Osteocyte (in vitro differentiated cells): ENCODE results near the gene TSSK3. TPM values are rescaled to one million over a fixed set of nuclear protein-coding genes. Genes with fewer than 3 reads are reported as not detected.

Experiments used
- DNase-seq: peaks from one replicate; pipeline ENCODE4 v3.0.0; 2021; ENCODE audit warnings: mixed read lengths; ENCODE audit not compliant: unreplicated experiment; ENCODE audit errors: extremely low spot score
- H3K27ac Mint-ChIP-seq: one replicate; pipeline ENCODE4 v1.8.0; 2021; ENCODE audit warnings: mild to moderate bottlenecking, mixed read lengths; ENCODE audit not compliant: unreplicated experiment
- H3K27me3 Mint-ChIP-seq: one replicate; pipeline ENCODE4 v1.8.0; 2021; ENCODE audit warnings: mixed read lengths; ENCODE audit not compliant: unreplicated experiment
- H3K36me3 Mint-ChIP-seq: one replicate; pipeline ENCODE4 v1.8.0; 2021; ENCODE audit warnings: mixed read lengths; ENCODE audit not compliant: unreplicated experiment
- H3K4me1 Mint-ChIP-seq: one replicate; pipeline ENCODE4 v1.8.0; 2021; ENCODE audit warnings: mixed read lengths; ENCODE audit not compliant: unreplicated experiment
- H3K4me3 Mint-ChIP-seq: one replicate; pipeline ENCODE4 v1.8.0; 2021; ENCODE audit warnings: mild to moderate bottlenecking, moderate library complexity, mixed read lengths; ENCODE audit not compliant: unreplicated experiment
- H3K9me3 Mint-ChIP-seq: one replicate; pipeline ENCODE4 v1.8.0; 2021; ENCODE audit warnings: mixed read lengths; ENCODE audit not compliant: unreplicated experiment
- total RNA-seq: library from RNA; stranded (reverse); gene quantifications from 2 replicates; pipeline ENCODE4 v1.2.1, GENCODE V29; 2021
- TF ChIP-seq, protein P1 (sequence below): fragments of 200-600 bp; sonication (generic); IDR thresholded peaks from 2 replicates; pipeline ENCODE4 v1.5.0; 2021; ENCODE audit warnings: antibody characterized with exemption, mild to moderate bottlenecking, moderate library complexity

Gene TSSK3
- total RNA-seq, 1 donor from 2014 or later: 3.5 TPM

DNA sequence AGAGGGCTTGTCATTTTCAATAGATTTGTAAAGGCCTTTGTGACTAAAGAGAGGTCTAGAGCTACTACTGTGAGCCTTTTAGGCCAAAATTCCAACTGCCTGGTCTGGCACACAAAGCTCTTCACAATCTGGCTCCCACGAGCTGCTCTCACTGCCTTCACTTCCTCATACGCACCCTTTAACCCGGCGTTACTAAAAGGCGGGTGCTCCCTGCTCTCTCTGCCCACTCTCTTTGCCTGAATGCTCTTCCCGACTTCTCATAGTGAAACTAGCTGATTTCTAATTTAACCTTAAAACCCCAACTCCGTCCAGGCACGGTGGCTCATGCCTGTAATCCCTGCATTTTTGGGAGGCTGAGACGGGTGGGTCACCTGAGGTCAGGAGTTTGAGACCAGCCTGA, 17.7 kb downstream of the TSSK3 start:
- no peak overlapping the region for H3K27ac Mint-ChIP-seq
- H3K4me1 Mint-ChIP-seq: no peaks in the 10 kb centered on the region
- peaks cover 52% of the 10 kb centered on the region for H3K36me3 Mint-ChIP-seq
- H3K9me3 Mint-ChIP-seq: no peaks in the 10 kb centered on the region
- DNase-seq: no peak
- TF ChIP-seq, protein P1, sequence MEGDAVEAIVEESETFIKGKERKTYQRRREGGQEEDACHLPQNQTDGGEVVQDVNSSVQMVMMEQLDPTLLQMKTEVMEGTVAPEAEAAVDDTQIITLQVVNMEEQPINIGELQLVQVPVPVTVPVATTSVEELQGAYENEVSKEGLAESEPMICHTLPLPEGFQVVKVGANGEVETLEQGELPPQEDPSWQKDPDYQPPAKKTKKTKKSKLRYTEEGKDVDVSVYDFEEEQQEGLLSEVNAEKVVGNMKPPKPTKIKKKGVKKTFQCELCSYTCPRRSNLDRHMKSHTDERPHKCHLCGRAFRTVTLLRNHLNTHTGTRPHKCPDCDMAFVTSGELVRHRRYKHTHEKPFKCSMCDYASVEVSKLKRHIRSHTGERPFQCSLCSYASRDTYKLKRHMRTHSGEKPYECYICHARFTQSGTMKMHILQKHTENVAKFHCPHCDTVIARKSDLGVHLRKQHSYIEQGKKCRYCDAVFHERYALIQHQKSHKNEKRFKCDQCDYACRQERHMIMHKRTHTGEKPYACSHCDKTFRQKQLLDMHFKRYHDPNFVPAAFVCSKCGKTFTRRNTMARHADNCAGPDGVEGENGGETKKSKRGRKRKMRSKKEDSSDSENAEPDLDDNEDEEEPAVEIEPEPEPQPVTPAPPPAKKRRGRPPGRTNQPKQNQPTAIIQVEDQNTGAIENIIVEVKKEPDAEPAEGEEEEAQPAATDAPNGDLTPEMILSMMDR: no peak
- no peaks in the 10 kb centered on the region for H3K27me3 Mint-ChIP-seq
- no peak overlapping the region for H3K4me3 Mint-ChIP-seq

DNA sequence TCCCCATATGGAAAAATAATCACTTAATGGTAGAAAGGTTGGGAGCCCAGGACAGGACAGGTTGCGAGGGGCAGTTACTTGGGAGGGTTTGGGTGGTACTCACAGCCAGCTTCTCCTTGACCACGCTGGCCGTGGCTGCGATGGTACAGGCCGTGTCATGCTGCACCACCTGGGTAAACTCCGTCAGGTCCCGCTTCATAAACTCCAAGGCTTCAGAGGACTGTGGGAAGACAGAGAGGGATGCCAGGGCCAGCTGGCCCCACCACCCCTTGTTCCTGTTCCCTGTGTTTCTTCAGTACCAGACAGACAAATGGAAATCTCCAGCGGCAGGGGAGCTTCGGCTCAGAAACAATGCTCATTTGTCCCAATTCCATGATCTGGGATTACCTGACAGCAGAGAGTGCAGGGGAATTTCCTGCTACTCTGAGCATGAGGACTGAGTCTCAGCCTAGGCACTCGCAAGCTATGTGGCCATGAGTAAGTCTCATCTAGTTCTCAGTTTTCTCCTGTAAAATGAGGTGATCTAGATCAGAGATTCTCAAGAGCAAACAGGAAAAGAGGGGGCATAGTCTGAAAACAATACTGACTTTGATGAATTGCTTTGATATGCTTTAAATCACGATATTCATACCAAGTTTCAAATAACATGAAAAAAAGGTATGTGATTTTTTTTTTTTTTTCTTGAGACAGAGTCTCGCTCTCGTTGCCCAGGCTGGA, 24.5 kb downstream of the TSSK3 start:
- no peak for DNase-seq
- Mint-ChIP-seq H3K27me3 (no peaks in the 10 kb centered on the region), H3K27ac (no peak overlapping the region), H3K36me3 (peaks cover 21% of the 10 kb centered on the region), H3K4me1 (no peaks in the 10 kb centered on the region), H3K4me3 (no peak overlapping the region), H3K9me3 (no peaks in the 10 kb centered on the region)
- TF ChIP-seq, protein P1: no peak

DNA sequence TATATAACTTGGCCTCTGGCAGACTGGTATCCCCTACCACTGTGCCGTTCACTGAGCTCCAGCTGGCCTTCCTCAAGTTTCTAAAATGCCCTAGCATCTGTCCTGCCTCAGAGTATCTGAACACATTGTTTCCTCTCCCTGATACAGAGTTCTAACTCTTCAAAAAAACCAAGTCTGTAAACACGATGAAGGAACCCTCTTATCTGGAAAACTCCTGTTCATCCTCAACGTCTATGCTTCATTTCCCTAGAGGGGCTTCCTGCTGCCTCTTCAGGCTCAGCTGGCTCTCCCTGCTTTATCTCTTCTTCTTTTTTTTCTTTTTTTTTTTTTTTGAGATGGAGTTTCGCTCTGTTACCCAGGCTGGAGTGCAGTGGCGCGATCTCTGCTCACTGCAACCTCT, 26.3 kb downstream of the TSSK3 start:
- no peak overlapping the region for H3K27ac Mint-ChIP-seq
- H3K27me3 Mint-ChIP-seq: no peaks in the 10 kb centered on the region
- no peaks in the 10 kb centered on the region for H3K9me3 Mint-ChIP-seq
- peaks cover 14% of the 10 kb centered on the region for H3K4me1 Mint-ChIP-seq
- TF ChIP-seq, protein P1: no peak
- H3K36me3 Mint-ChIP-seq: peaks cover 11% of the 10 kb centered on the region
- H3K4me3 Mint-ChIP-seq: no peak overlapping the region
- no peak for DNase-seq

DNA sequence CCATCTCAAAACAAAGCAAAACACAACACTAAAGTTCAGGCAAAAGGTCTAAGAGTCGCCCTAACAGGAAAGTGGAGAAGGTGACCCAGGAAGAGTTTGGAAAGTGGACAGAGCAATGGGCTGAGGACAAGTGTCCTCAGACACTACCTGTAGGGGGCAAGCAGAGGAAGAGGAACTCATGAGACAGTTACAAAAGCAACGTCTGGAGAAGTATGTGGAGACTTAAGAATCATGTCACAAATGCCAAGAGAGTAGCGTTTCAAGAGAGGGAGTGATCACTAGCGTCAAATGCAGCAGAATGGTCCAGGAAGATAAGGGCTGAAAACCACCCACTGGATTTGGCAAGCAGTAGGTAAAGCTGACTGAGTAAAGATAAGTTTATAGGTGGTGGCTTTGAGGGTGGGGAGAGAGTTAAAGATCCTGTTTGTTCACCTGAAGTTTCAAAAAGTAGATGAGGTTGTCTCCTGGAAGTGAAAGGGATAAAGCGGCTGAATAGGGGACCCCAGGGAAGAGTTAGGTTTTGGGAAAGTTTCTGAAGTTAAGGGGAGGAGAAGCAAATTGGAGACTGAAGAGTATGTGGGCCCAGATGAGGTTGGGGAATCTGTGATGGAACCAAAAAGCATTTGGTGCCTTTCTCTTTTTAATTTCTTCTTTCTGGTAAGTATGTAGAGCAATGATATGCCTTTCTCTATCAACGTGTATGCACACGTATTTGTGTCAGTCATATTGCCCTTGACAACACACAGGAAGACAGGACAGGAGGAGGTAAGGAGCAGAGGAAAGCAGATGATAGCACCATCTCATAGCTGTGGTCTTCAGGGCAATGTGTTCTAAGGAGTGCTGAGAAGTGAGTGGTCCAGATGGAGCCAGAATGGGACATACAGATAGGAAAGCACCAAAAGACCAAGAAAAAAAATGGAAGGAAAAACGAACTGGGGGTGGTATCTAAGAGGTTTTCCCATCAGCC, 28.8 kb downstream of the TSSK3 start:
- TF ChIP-seq, protein P1: no peak
- no peaks in the 10 kb centered on the region for H3K27me3 Mint-ChIP-seq
- H3K27ac Mint-ChIP-seq: no peak overlapping the region
- DNase-seq: no peak
- H3K4me3 Mint-ChIP-seq: no peak overlapping the region
- H3K36me3 Mint-ChIP-seq: peaks cover 4% of the 10 kb centered on the region
- H3K4me1 Mint-ChIP-seq: peaks cover 25% of the 10 kb centered on the region
- no peaks in the 10 kb centered on the region for H3K9me3 Mint-ChIP-seq

DNA sequence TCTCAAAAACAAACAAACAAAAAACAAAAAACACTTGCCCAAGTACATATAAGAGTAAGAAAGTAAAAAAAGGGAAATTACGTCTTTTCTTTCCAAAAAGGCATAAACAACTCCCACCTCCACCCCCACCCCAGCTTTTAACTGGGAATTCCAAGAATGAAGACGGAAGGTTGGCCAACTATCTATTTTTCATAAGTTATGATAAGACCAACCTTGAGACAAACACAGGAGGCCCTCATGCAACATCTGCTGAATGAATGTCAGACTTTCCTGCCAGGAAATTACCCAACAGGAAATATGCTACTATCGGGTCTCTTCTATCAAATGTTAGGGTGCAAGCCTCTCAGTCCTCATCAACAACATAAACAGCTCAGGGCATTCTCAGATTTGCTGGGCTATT, 30.0 kb downstream of the TSSK3 start:
- Mint-ChIP-seq H3K27ac (peak overlapping the region; percentile 35), H3K36me3 (no peaks in the 10 kb centered on the region), H3K4me1 (peaks cover 25% of the 10 kb centered on the region), H3K4me3 (peak overlapping the region; percentile 100), H3K27me3 (no peaks in the 10 kb centered on the region), H3K9me3 (no peaks in the 10 kb centered on the region)
- TF ChIP-seq, protein P1: no peak
- no peak for DNase-seq
